Endothelial cell of coronary artery (primary cell): ENCODE results near the gene ZSCAN5B. TPM values are rescaled to one million over a fixed set of nuclear protein-coding genes. Genes with fewer than 3 reads are reported as not detected.

Experiments used
- total RNA-seq: library from RNA; depleted of rRNA; stranded (reverse); fragments of >200 nt; gene quantifications from 2 replicates; pipeline ENCODE4 v1.2.3, GENCODE V29; 2014

The ZSCAN5B gene, protein sequence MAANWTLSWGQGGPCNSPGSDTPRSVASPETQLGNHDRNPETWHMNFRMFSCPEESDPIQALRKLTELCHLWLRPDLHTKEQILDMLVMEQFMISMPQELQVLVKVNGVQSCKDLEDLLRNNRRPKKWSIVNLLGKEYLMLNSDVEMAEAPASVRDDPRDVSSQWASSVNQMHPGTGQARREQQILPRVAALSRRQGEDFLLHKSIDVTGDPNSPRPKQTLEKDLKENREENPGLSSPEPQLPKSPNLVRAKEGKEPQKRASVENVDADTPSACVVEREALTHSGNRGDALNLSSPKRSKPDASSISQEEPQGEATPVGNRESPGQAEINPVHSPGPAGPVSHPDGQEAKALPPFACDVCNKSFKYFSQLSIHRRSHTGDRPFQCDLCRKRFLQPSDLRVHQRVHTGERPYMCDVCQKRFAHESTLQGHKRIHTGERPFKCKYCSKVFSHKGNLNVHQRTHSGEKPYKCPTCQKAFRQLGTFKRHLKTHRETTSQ
- not detected in 2 replicates for total RNA-seq

DNA sequence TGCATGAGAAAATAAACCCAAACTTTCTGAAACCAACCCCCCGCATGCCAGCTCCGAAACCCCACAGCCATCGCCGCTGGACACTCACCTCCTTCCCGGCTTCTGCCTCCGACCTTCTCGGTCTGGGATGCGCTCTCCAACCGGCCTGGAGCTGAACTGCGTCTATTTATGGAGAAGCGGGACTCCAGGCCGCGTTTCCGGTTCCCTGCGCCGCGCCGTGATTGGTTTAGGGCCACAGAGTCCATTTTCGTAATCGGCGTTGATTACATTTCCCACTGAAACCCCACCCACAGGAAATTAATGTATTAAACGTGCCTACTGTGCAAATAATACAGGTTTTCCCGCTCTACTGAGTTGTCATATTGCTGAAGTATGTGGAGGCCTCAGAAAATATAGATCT is at the start of gene ZSCAN5B:
Gene ZSCAN5B, minus strand, starts transcription at position 138 of the 400 bp plus-strand sequence. CDS start 4,731 bp downstream, outside the sequence.

DNA sequence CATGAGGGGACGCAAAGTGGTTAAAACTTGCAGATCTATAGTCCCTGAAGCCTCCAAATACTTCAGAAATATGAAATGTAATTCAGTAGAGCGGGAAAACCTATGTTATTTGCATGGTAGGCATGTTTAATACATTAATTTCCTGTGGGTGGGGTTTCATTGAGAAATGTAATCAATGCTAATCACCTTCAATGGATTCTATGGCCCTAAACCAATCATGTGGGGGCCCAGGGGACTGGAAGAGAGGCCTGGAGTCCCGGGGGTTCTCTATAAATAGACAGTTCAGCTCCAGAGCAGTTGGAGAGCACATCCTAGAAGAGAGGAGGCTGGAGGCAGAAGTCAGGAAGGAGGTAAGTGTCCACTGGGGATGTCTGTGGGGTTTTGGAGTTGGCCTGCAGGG is 4.4 kb upstream of the ZSCAN5B start, which contains the start of gene ZSCAN5C:
Gene ZSCAN5C, plus strand, starts transcription at position 301 of the 400 bp plus-strand sequence. CDS start 3,641 bp downstream, outside the sequence.

DNA sequence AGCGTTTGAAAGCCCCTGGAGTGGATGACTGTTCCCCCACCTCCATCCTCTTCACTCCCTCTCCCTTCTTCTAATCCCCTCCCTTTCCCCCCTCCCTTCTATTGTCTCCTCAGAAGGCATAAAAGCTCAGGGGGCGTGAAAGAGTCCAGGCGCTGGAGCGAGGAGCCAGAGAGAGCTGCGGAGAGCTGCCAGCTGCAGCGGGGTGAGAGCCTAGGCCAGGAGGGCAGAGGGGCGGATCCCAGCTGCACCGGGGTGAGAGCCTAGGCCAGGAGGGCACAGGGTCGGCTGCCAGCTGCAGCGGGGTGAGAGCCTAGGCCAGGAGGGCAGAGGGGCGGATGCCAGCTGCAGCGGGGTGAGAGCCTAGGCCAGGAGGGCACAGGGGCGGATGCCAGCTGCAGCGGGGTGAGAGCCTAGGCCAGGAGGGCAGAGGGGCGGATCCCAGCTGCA is 21.7 kb downstream of the ZSCAN5B start, which contains the start of gene GALP:
Gene GALP, plus strand, starts transcription at position 148 of the 447 bp plus-strand sequence. CDS start 1,101 bp downstream, outside the sequence.

DNA sequence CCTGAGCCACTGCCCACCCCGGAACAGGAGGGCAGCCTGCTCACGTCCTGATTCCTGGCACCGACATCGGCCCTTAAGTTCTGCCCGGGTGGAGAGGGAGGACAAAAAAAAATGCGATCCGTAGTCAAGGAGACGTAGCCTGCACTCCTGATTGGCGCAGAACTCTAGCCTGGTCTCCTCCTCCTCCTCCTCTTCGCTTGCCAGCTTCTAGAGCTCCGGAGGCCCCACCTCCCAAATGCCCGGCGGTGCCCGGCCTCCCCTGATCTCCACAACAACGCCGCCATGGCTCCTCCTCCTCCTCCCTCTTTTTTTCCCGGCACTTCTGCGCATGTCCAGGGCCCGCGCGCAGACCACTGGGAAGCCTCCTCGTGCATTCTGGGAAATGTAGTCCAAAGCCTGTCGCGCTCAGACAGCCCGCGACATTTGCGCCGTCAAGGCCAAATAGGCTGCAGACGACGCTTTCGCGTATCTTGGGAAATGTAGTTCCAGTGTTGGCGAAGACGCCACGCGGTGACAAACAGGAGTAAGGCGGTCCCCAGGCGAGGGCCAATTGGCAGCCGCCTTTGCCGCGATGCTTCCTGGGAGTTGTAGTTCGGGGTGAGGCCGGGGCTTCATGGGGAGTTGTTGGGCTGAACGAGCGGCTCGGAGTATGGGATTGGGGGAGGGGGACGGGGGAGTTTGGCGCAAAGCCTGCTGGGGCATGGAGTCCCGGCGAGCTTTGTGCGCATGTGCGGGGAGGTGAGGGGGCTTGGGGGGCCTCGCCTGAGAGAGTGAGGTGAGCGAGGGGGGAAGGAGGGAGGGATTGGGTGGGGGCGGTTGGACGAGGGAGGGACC is 56.8 kb downstream of the ZSCAN5B start, which contains the start of gene ZNF444:
Gene ZNF444, plus strand, starts transcription at position 705 of the 834 bp plus-strand sequence. CDS start 5,625 bp downstream, outside the sequence.

Other genes with a start within 250 kb of the ZSCAN5B start
- gene NLRP8, start 250.0 kb downstream of the ZSCAN5B start, total RNA-seq: not detected in 2 replicates
- gene NLRP5, start 211.0 kb downstream of the ZSCAN5B start, total RNA-seq: not detected in 2 replicates
- 31.5 and 34.1 TPM in 2 replicates for gene ZNF787, start 76.5 kb downstream of the ZSCAN5B start, total RNA-seq
- gene ZNF444, start 56.5 kb downstream of the ZSCAN5B start, total RNA-seq: 10.2 and 16.2 TPM in 2 replicates
- not detected in 2 replicates for gene GALP, start 21.8 kb downstream of the ZSCAN5B start, total RNA-seq
- gene ZSCAN5C, start 4.5 kb upstream of the ZSCAN5B start, total RNA-seq: not detected in 2 replicates
- 0.47 and 0.63 TPM in 2 replicates for gene EDDM13, start 75.0 kb upstream of the ZSCAN5B start, total RNA-seq
- 7.6 TPM in 2 replicates for gene ZSCAN5A, start 117.1 kb upstream of the ZSCAN5B start, total RNA-seq
- gene ZNF582, start 195.8 kb upstream of the ZSCAN5B start, total RNA-seq: 1.6 and 2.3 TPM in 2 replicates
- 3.5 and 5.4 TPM in 2 replicates for gene ZNF583, start 206.5 kb upstream of the ZSCAN5B start, total RNA-seq